Measurements from ENCODE around the gene LRP1-AS.
"Not testable (repeated sequence)": the region's sequence is repeated elsewhere in the genome, so short reads cannot be mapped to it uniquely, and the experiment has no call there.

Gene LRP1-AS

DNA sequence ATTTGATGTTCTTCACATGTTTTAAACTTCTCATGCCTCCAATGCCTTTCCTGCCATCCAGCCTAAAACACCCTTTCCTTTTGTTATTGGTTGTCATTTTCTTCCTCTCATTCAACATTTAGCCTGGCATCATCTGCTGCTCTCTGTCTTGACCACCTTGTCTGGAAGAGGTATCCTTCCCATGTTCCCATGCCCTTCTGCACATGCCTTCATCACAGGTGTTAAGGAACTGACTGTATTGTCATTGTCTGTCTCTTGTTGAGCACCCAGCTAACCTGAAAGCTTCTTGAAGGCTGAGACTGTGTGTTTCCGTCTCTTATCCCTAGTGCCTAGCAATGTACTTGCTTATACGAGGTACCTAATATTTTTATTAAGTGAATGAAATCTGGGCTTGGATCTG lies 23.6 kb downstream of the LRP1-AS start:
- no peak for DNase-seq (ENCODE audit: low spot score)

DNA sequence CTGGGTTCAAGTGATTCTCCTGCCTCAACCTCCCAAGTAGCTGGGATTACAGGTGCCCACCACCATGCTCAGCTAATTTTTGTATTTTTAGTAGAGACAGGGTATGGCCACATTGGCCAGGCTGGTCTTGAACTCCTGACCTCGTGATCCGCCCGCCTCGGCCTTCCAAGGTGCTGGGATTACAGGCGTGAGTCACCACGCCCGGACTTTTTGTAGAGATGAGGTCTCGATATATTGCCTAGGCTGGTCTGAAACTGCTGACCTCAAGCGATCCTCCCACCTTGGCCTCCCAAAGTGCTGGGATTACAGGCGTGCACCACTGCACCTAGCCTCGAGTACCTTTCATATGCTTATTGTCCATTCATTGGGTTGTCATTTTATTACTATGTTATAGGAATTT lies 26.7 kb downstream of the LRP1-AS start:
- DNase-seq (ENCODE audit: low spot score) = not testable (repeated sequence)

- no peak for DNase-seq (ENCODE audit: low spot score)
Measured at GRCh38 chr12:57119294-57120085, 27.9 kb downstream of the LRP1-AS start.

- DNase-seq (ENCODE audit: low spot score) = no peak
Measured at GRCh38 chr12:57118711-57119271, 28.6 kb downstream of the LRP1-AS start.

DNA sequence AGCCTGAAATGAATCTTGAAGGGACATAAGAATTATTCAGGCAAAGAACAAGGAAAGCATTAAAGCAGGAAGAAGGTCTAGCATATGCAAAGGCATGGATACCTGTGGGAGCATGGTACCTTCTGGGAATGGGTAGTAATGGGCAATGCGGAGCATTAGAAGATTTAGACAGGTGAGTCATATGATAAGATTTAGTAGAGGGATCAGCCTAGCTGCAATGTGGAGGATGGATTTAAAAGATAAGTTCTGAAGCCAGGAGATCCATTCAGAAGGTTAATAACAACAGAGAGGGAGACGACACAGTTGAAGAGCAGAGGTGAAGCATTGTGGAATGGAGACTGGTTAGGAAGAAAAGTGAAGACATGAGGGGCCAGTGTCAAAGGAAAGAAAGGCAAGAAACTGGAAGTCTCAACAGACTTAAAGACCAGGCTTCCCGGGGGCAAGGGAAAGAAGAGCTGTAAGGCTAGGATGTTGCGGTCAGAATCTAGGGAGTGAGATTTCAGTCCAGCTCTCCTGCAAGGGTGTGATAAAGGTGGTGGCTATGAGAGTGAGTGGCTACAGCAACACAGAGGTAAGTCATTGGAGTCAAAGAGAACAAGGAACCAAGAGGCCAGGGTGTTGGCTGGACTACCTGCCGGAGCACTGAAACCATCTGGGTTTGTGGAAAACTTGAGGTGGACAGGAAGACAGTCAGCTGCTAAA lies 30.7 kb downstream of the LRP1-AS start:
- DNase-seq (ENCODE audit: low spot score) = no peak

DNA sequence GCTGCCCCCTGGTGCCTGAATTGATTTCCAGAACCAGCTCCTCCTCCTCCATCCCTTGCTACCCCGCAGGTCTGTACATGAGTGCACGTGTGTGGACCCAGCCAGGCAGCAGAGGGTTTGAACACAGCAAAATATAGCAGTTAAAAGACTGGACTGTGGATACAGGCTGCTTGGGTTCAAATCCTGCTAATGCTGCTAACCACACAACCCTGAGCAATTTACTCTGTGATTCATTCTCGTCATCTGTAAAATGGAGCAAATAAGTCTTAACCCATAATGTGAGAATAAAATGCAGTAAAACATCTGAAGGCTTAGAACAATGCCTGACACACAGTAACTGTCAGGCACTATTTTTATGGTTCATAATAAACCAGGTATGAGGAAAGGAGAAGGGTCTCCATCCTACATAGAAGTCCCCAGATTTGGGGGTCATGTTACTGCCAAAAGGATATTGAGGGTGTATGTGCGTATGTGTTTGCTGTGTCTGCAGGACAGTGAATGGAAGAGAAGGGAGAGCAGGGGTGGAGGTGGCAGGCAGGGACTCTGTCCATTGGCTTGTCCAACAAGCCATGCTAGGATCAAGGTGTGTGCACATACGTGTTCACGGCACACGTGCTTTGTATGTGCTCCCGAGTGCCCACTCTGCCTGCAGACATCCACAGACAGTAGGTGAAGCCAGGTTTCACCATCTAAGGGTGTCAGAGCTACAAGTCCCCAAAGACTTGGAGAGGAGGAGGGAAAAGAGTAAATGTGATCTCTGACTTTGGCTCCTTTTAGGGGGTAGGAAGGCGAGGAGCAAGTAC lies 34.7 kb downstream of the LRP1-AS start:
- DNase-seq (ENCODE audit: low spot score) = no peak

GRCh38 chr12:57111031-57111734 lies 36.2 kb downstream of the LRP1-AS start, which contains the start of gene STAT6:
Gene STAT6 (minus strand): TSS chr12:57111362. CDS start chr12:57108278, 3,084 bp downstream.
- DNase-seq (ENCODE audit: low spot score) = peak; percentile 52

DNA sequence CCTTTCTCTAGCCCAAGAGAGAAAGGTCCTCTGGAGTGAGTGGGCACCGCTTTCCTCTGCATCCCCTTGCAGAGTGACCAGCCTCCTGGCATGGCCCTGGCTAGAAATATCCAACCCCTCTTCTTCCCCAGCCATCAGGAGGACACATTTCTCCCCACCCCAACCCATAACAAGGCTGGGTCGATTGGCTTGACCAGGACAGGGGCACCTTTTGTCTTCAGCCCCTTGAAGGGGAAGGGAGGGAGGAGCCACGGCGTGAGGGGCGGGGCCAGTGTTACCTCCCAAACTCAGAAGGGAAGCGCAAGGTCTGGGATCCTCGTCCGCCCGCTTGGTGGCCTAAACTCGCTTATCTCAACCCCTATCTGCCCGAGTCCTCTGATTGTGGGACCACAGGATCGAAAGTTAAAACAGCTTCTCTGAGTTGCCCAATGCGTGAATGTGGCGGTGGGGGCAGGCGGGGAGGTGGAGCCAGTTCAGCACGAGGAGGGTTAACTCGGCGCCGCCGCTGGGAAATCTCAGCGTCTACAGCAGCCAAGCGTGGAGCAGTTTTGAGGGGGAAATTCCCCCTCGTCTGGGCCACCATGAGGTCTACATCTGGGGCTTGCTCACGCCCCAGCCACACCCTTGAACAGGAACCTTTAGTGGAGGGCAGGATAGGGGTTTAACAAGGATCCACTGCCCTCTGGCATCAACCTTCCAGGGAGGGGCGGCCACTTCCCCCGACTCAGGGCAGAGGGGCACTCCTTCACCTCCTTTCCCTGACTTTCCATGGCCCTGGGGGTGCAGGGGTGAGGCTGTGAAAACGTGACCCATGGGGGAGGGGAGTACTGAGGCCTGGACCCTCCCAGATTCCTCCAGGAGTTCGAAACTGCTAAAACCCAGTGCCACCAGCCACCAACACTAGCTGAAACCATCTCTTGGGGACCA lies 37.1 kb downstream of the LRP1-AS start:
- peak; percentile 72 for DNase-seq (ENCODE audit: low spot score)

GRCh38 chr12:57109207-57110103 lies 38.0 kb downstream of the LRP1-AS start:
- no peak for DNase-seq (ENCODE audit: low spot score)

DNA sequence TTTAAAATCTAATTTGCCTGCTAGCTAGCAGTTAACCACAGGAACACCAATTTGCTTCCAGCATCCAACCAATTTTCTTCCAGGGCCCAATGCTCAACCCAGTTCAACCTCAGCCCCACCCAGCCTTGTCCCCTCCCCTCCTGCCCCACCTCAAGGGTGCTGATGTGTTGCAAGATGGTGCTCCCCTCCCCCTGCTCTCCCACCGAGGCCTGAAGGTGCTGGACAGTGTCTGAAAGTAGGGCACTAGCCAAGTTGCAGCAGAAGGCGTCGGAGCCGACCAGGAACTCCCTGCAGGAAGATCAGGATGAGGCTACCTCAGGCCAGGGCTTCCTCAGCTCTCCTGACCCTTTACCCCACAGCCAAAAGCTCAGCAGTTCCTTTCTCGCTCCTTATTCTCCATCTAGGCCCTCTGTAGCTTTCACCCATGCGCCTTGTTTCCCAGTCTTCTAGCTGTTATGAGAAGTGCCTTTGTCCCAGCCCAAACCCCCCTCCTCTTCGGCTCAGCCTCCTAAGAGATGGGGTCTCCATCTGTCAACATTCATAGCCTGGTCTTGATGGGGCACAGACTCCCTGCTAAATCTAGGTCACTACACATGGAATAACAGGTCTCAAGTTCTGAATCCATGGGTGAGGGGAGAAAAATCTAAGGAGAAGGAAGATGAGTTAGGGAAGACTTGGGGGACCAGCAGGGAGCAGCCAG lies 39.8 kb downstream of the LRP1-AS start:
- peak; percentile 64 for DNase-seq (ENCODE audit: low spot score)

DNA sequence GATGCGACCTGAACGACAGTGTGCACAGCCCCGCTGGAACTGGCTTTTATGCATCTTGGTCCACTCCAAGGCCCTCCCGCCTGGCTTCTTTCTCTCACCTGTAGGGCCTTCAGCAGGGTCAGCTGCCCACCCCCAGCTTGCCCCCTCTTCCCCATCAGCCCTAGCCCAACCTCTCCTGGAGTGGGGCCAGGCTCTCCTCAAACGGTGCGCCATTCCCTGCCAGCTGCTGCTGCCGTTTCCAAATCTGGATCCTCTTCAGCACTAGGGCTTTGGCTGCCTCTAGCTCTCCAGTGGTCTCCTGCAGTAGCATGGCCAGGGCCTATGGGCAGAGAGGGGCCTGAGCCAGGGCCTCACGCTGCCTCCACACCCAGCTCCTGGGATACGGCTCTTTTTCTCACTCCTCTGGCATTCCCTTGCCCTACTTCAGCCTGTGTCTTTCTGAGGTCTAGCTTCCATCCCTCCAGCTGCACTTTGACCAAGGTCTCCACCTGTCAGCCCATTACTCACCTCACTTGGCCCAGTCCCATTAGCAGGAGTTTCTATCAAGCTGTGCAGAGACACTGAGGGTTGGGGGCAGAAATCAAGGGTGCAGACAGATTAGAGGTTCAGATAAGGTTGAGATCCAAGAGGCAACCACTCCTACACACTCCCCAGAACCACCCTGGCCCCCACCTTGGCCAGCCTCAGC lies 41.3 kb downstream of the LRP1-AS start:
- DNase-seq (ENCODE audit: low spot score) = no peak

- DNase-seq (ENCODE audit: low spot score) = no peak
Measured at GRCh38 chr12:57105011-57105753, 42.2 kb downstream of the LRP1-AS start.

DNA sequence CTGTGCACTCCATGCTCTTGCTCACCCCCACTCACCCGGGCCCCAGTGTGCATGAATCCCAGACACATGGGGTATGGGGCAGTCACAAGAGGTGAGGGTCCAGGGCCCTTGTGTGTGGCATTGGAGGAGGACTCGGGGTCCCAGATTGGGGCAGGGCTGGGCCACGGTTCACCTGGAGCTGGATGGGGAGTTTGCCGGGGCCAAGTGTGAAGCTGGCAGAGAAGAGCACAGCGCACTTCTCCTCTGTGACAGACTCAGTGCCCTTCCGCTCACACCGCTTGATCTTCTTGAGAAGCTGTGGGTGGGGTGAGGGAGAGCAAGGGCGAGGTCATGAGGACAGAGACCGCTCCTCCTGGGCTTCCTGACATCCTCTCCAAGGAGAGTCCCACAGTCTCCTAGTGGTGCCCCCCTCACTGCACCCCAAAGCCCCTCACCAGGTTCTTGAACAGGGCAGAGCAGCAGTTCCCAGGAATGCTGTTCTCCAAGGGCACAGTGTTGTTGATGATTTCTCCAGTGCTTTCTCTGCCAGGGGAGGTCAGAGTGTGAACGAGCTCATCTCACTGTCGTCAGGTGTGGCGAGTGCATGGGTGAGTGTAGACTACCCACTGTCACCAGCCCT lies 43.0 kb downstream of the LRP1-AS start:
- no peak for DNase-seq (ENCODE audit: low spot score)

GRCh38 chr12:57103856-57104255 lies 43.6 kb downstream of the LRP1-AS start:
- DNase-seq (ENCODE audit: low spot score) = no peak

- DNase-seq (ENCODE audit: low spot score) = no peak
Measured at GRCh38 chr12:57101892-57102695, 45.3 kb downstream of the LRP1-AS start.

DNA sequence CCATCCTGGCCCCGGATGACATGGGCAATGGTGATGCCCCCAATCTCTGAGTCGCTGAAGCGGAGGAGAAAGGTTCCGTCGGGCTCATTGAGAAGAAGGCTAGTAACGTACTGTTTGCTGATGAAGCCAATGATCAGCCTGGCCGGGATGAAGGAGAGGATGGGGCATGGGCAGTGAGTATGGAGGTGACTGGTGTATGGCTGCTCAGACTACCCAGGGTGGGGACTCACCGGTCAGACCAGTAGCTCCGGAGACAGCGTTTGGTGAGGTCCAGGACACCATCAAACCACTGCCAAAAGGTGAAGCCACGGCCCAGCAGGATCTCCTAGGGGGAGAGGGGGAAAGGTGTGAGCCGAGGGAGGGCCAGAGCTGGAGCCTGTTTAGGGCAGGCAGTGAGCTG lies 47.7 kb downstream of the LRP1-AS start:
- DNase-seq (ENCODE audit: low spot score) = no peak
